Stimulated activated CD8-positive, alpha-beta memory T cell treated with anti-CD3 and anti-CD28 coated beads, Interleukin-15, amount 100 ng/mL, for 1 hour (primary cell): Measurements from ENCODE around the gene NETO2.
A peak's percentile ranks its signal among the peaks of the same experiment; 100 is the strongest.
"Not testable (repeated sequence)": the region's sequence is repeated elsewhere in the genome, so short reads cannot be mapped to it uniquely, and the experiment has no call there.

ENCODE experiments used
- DNase-seq: peaks from one replicate; pipeline ENCODE4 v3.0.0-alpha.2; 2020; ENCODE audit warnings: low read depth

The NETO2 gene

GRCh38 chr16:47143677-47144558 lies at the start of gene NETO2:
Gene NETO2 (minus strand): TSS chr16:47143945. CDS start chr16:47143612, 333 bp downstream.
- no peak for DNase-seq

GRCh38 chr16:47182318-47182717 lies 38.6 kb upstream of the NETO2 start:
- no peak for DNase-seq

- DNase-seq, result not testable (repeated sequence)
Measured at GRCh38 chr16:47181066-47181465, 37.3 kb upstream of the NETO2 start.

- no peak for DNase-seq
Measured at GRCh38 chr16:47180073-47180472, 36.3 kb upstream of the NETO2 start.

GRCh38 chr16:47175152-47175551 lies 31.4 kb upstream of the NETO2 start:
- no peak for DNase-seq

GRCh38 chr16:47162670-47163420 lies 19.1 kb upstream of the NETO2 start:
- no peak for DNase-seq

- no peak for DNase-seq
Measured at GRCh38 chr16:47161464-47161863, 17.7 kb upstream of the NETO2 start.

- no peak for DNase-seq
Measured at GRCh38 chr16:47160422-47160821, 16.7 kb upstream of the NETO2 start.

- no peak for DNase-seq
Measured at GRCh38 chr16:47158992-47159391, 15.2 kb upstream of the NETO2 start.

- no peak for DNase-seq
Measured at GRCh38 chr16:47156680-47157215, 13.0 kb upstream of the NETO2 start.

- DNase-seq, result not testable (repeated sequence)
Measured at GRCh38 chr16:47152501-47152900, 8.8 kb upstream of the NETO2 start.

GRCh38 chr16:47150067-47150466 lies 6.3 kb upstream of the NETO2 start:
- no peak for DNase-seq

GRCh38 chr16:47144559-47144877 lies 773 bp upstream of the NETO2 start:
- DNase-seq, result no peak

- DNase-seq, result peak; percentile 13
Measured at GRCh38 chr16:47142821-47143676, 696 bp downstream of the NETO2 start.

- DNase-seq, result no peak
Measured at GRCh38 chr16:47142486-47142820, 1.3 kb downstream of the NETO2 start.

GRCh38 chr16:47141773-47142485 lies 1.8 kb downstream of the NETO2 start:
- DNase-seq, result peak; percentile 64

- DNase-seq, result no peak
Measured at GRCh38 chr16:47140686-47141085, 3.1 kb downstream of the NETO2 start.

- DNase-seq, result no peak
Measured at GRCh38 chr16:47139561-47140185, 4.1 kb downstream of the NETO2 start.

- DNase-seq, result not testable (repeated sequence)
Measured at GRCh38 chr16:47137925-47138324, 5.8 kb downstream of the NETO2 start.

GRCh38 chr16:47136099-47136842 lies 7.5 kb downstream of the NETO2 start:
- no peak for DNase-seq
